K562 treated with DMSO at 1 percent for 24 hours (cell line): Measurements from ENCODE around the gene NF1. TPM values are rescaled to one million over a fixed set of nuclear protein-coding genes. Genes with fewer than 3 reads are reported as not detected.

Experiments
- total RNA-seq: library from RNA; unstranded; fragments of 300-600 nt; gene quantifications from 2 replicates; pipeline ENCODE4 v1.2.3, GENCODE V29; 2022; ENCODE audit warnings: low read depth; ENCODE audit not compliant: insufficient read depth

The NF1 gene
- total RNA-seq, result 11.2 and 13.4 TPM in 2 replicates

GRCh38 chr17:31094600-31095235 lies at the start of gene NF1:
Gene NF1 (plus strand): TSS chr17:31094977. CDS start chr17:31095310, 333 bp downstream.

GRCh38 chr17:31297090-31297489 lies 202.3 kb downstream of the NF1 start, which contains the start of gene OMG:
Gene OMG (minus strand): TSS chr17:31297239. CDS start chr17:31296331, 908 bp downstream.

GRCh38 chr17:31313982-31314781 lies 219.4 kb downstream of the NF1 start, which contains the start of gene EVI2B:
Gene EVI2B (minus strand): TSS chr17:31314054. CDS start chr17:31305609, 8,445 bp downstream.

GRCh38 chr17:31321481-31321880 lies 226.7 kb downstream of the NF1 start, which contains the start of gene EVI2A:
Gene EVI2A (minus strand): TSS chr17:31321622. CDS start chr17:31319013, 2,609 bp downstream.

GRCh38 chr17:31391496-31391949 lies 296.7 kb downstream of the NF1 start, which contains the start of gene RAB11FIP4:
Gene RAB11FIP4 (plus strand): TSS chr17:31391675. CDS start chr17:31391853, 178 bp downstream.

Other genes with a start within 250 kb of the NF1 start
- gene TEFM, start 188.7 kb upstream of the NF1 start, total RNA-seq, result 10.6 and 16.0 TPM in 2 replicates
- 0.20 and 0.42 TPM in 2 replicates for gene ADAP2, start 173.0 kb upstream of the NF1 start, total RNA-seq
- 0.17 TPM in 1 of 2 replicates, not detected in the other for gene RNF135, start 123.9 kb upstream of the NF1 start, total RNA-seq
- gene OMG, start 202.3 kb downstream of the NF1 start, total RNA-seq, result 0.15 TPM in 1 of 2 replicates, not detected in the other
- gene EVI2B, start 219.1 kb downstream of the NF1 start, total RNA-seq, result 5.4 and 6.9 TPM in 2 replicates
- not detected in 2 replicates for gene EVI2A, start 226.6 kb downstream of the NF1 start, total RNA-seq